Prostate gland (tissue), 2 donors: Measurements from ENCODE around the gene CIDEA.

Source experiments
- CTCF ChIP-seq, 4 experiments: fragments of 200-600 bp in 2 of 4; fragments of 450-650 bp in 2 of 4; sonication (generic) in 2 of 4; IDR thresholded peaks; 1 replicate in 3 of 4; 2 replicates in 1 of 4; pipeline ENCODE4 v1.5.1; 2016 to 2019; ENCODE audit warnings: antibody characterized with exemption in 4 of 4, mild to moderate bottlenecking in 2 of 4, moderate library complexity in 2 of 4
- POLR2AphosphoS5 ChIP-seq: sonication (generic); formaldehyde crosslinking; IDR thresholded peaks from one replicate; pipeline ENCODE4 v1.6.1; 2017; ENCODE audit warnings: antibody characterized with exemption

- TF ChIP-seq CTCF (IDR thresholded peaks at IDR 0.05) = no peak
- no peak for TF ChIP-seq POLR2AphosphoS5
Observed at GRCh38 chr18:12262748-12263147, 8.6 kb downstream of the CIDEA start.
